Measurements from ENCODE around the gene DNPH1.

Gene DNPH1

DNA sequence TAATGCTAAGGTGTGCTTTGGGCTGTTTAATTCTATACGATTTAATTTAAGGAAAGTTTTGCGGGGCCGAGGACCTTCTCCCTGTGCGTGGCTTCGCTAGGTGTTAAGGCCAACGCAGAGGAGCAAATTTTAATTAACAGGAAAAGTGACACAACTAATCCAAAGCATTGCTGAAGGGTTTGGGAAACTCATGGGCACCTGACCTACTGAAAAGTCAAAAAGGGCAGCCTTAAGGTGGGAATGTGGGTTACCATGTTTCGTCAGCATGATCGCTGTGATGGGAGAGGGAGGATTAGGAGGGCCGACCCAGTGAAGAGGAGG, 47.7 kb downstream of the DNPH1 start:
- TF ChIP-seq, protein P1, sequence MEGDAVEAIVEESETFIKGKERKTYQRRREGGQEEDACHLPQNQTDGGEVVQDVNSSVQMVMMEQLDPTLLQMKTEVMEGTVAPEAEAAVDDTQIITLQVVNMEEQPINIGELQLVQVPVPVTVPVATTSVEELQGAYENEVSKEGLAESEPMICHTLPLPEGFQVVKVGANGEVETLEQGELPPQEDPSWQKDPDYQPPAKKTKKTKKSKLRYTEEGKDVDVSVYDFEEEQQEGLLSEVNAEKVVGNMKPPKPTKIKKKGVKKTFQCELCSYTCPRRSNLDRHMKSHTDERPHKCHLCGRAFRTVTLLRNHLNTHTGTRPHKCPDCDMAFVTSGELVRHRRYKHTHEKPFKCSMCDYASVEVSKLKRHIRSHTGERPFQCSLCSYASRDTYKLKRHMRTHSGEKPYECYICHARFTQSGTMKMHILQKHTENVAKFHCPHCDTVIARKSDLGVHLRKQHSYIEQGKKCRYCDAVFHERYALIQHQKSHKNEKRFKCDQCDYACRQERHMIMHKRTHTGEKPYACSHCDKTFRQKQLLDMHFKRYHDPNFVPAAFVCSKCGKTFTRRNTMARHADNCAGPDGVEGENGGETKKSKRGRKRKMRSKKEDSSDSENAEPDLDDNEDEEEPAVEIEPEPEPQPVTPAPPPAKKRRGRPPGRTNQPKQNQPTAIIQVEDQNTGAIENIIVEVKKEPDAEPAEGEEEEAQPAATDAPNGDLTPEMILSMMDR (IDR thresholded peaks at IDR 0.05; ENCODE audit: insufficient read depth, missing control alignments) = no peak
- DNase-seq (ENCODE audit: insufficient read length, low spot score) (no peak), FAIRE-seq (no peak)

DNA sequence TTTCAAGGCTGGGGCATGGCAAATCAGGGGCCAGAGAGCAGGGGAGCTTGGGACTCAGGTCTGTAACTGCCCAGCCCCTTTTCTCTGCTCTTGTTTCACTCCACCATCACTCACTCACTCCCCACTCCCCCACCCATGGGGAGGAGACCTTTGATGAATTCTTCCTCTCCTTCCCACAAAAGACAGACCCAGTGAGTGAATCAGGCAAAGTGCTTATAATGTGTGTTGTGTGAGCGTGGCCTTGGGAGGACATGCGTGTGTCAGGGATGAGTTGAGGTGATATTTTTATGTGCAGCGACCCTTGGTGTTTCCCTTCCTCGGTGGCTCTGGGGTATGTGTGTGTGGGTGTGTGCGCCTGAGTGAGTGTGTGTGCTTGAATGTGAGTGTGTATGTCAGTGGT, 48.3 kb downstream of the DNPH1 start:
- FAIRE-seq (no peak), DNase-seq (ENCODE audit: insufficient read length, low spot score) (no peak)
- TF ChIP-seq, protein P1 (IDR thresholded peaks at IDR 0.05; ENCODE audit: insufficient read depth, missing control alignments) = no peak

DNA sequence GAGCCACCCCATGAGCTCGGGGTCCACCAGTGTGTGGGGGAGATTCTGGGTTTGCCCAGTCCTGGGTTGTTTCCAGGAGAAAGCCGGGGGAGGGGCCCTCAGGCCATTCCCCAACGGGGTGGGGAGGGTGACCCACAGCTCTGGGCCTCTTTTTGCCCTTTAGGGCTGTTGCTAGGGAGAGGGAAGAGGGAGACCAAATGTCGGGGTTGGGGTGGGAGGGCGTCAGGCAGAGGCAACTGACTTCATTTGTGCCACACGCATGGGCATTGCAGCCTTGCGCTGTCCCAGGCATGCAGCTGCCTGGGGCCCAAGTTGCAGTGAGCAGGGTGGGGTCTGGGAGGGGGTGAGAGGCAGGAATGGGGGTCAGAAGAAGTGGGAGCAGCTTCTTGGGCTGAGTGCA, 49.2 kb downstream of the DNPH1 start:
- DNase-seq (ENCODE audit: insufficient read length, low spot score) = no peak
- FAIRE-seq = no peak
- TF ChIP-seq, protein P1 (IDR thresholded peaks at IDR 0.05; ENCODE audit: insufficient read depth, missing control alignments) = no peak

DNA sequence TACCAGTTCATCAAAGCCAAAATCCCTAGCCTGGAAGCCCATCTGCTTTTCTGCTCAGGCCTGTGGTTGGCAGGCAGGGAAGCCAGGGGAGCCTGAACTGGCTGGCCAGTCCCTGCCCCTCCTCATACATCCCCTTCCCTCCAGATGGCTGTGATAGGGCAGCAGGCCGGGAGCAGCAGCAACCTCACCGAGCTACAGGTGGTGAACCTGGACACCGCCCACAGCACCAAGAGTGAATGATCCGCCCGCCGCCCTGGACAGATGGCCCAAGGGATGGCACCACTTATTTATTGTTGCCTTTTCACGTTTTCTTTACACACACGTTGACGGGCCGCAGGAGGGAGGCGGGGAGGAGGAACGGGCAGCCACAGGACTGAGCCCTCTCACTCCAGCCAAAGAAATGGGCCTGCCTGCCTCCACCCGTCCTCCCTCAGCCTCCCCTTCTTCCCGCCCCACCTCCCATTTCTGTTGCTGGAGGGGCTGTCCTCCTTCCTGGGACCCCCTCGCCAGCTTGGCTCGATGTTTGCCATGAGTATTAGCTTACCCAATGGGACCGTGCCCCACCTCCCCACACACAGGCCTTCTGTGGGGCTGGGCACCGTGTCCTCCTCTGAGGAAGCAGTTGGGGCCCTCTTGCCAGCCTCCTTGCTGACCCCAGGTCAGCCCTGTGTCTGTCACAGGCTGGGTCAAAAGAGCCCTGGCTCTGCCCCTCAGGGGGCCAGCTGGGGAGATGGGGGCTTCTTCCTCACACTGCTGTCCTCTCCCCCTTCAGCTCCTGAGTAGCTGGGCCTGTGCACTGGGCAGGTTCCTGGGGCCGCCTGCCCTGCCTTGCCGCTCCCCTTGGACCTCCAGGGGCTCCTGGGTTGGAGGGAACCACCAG, 50.1 kb downstream of the DNPH1 start:
- FAIRE-seq = no peak
- TF ChIP-seq, protein P1 (IDR thresholded peaks at IDR 0.05; ENCODE audit: insufficient read depth, missing control alignments) = no peak

DNA sequence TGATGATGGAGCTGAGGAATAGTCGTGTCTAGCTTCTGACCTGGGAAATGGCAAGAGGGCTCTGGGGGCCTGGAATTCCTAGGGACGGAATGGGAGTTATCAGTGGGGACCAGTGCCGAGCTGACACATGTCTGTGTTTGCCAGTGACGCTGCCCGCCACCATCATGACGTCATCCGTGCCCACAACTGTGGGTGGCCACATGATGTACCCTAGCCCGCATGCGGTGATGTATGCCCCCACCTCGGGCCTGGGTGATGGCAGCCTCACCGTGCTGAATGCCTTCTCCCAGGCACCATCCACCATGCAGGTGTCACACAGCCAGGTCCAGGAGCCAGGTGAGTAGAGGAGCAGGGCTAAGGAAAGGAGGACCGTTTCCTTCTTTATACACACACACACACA, 51.1 kb downstream of the DNPH1 start:
- TF ChIP-seq, protein P1 (IDR thresholded peaks at IDR 0.05; ENCODE audit: insufficient read depth, missing control alignments) = no peak
- no peak for DNase-seq (ENCODE audit: insufficient read length, low spot score)
- FAIRE-seq = no peak

More for the DNA sequence above, 50.1 kb downstream of the DNPH1 start:
- no peak for DNase-seq (ENCODE audit: insufficient read length, low spot score)

DNA sequence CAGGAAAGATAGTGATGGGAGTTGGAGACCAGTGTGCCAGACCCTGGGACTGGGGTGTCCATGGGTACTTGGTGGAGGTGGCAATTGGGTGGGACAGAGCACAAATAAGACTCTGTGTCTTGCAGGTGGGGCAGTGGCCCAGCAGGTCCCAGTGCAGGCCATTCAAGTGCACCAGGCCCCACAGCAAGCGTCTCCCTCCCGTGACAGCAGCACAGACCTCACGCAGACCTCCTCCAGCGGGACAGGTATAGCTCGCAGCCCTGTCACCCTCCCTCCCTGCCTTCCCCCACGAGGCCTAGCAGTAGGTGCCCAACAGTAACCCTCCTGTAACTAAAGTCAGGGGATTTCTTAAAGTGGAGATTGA, 52.9 kb downstream of the DNPH1 start:
- FAIRE-seq = no peak
- TF ChIP-seq, protein P1 (IDR thresholded peaks at IDR 0.05; ENCODE audit: insufficient read depth, missing control alignments) = no peak
- DNase-seq (ENCODE audit: insufficient read length, low spot score) = no peak

DNA sequence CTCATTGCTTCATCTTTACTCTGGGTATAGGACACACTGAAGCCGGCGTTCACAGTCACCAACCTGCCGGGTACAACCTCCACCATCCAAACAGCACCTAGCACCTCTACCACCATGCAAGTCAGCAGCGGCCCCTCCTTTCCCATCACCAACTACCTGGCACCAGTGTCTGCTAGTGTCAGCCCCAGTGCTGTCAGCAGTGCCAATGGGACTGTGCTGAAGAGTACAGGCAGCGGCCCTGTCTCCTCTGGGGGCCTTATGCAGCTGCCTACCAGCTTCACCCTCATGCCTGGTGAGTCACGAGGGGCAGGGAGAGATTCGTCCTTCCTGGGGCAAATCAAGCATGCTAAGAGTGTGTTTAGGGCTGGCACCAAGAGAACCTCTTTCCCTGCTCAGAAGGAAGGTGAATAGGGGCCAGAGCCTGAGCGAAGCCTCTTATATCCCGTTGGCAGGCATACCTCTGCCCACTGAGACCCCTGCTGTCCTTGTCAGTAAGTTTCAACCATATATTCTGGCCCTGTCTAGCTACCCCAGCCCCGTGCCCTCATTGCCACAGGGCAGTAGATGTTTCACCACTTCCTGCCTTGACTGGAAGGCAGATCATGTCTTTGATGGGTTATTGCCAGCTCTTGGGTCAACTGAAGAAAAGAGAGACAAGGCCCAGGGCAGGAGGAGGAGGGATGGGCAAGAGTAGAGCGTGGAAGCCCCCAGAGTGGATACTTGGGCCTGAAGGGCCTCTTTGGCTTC, 53.4 kb downstream of the DNPH1 start:
- TF ChIP-seq, protein P1 (IDR thresholded peaks at IDR 0.05; ENCODE audit: insufficient read depth, missing control alignments) = no peak
- DNase-seq (ENCODE audit: insufficient read length, low spot score) = no peak
- FAIRE-seq = no peak

All from D721Med (cell line).